Esophagus muscularis mucosa (tissue), 4 donors: Measurements from ENCODE around the gene MMS19. TPM values are rescaled to one million over a fixed set of nuclear protein-coding genes. Genes with fewer than 3 reads are reported as not detected.

Experiments used
- DNase-seq: peaks from one replicate; pipeline ENCODE4 v3.0.0-alpha.2; 2017; ENCODE audit errors: extremely low spot score
- H3K27ac ChIP-seq, 4 donors: fragments of 200-600 bp; sonication (generic); replicated peaks in 1 of 4; 1 replicate in 3 of 4; 2 replicates in 1 of 4; pipeline ENCODE4 v1.5.1; 2016 to 2019; ENCODE audit warnings: mild to moderate bottlenecking in 1 of 4
- H3K27me3 ChIP-seq, 4 donors: fragments of 200-600 bp; sonication (generic); one replicate each; pipeline versions ENCODE4 v1.5.1 to v1.6.0; 2016 to 2019
- H3K36me3 ChIP-seq, 4 donors: fragments of 200-600 bp; sonication (generic); one replicate each; pipeline ENCODE4 v1.5.1; 2016 to 2019
- H3K4me1 ChIP-seq, 4 donors: fragments of 200-600 bp; sonication (generic); one replicate each; pipeline ENCODE4 v1.5.1; 2016 to 2019
- H3K4me3 ChIP-seq, 4 donors: fragments of 200-600 bp; sonication (generic); 1 replicate in 2 of 4; 2 replicates in 2 of 4; pipeline ENCODE4 v1.5.1; 2016 to 2019; ENCODE audit warnings: mild to moderate bottlenecking in 4 of 4, moderate library complexity in 1 of 4
- H3K9me3 ChIP-seq, 4 donors: fragments of 200-600 bp; sonication (generic); 1 replicate in 3 of 4; 2 replicates in 1 of 4; pipeline ENCODE4 v1.5.1; 2016 to 2019
- EP300 ChIP-seq: sonication (generic); formaldehyde crosslinking; IDR thresholded peaks from one replicate; pipeline ENCODE4 v1.6.1; 2017; ENCODE audit warnings: antibody characterized with exemption
- POLR2A ChIP-seq: fragments of 450-650 bp; IDR thresholded peaks from one replicate; pipeline ENCODE4 v1.6.1; 2017; ENCODE audit warnings: antibody characterized with exemption, moderate library complexity, mild to moderate bottlenecking, low read depth
- POLR2AphosphoS5 ChIP-seq, 2 donors: sonication (generic); formaldehyde crosslinking; IDR thresholded peaks; one replicate each; pipeline ENCODE4 v1.6.1; 2017; ENCODE audit warnings: antibody characterized with exemption in 2 of 2
- WGBS: methylation state at CpG from one replicate; pipeline ENCODE4 v1.1.5; 2018; 5-methylcytosine and 5-hydroxymethylcytosine counted together
- intact Hi-C: fragments of 100-400 bp; cut with DNase I; formaldehyde crosslinking; loops from one replicate; pipeline ENCODE4 v1.15.1; 2023
- total RNA-seq, 4 donors: library from RNA; depleted of rRNA; stranded (reverse); fragments of >200 nt; gene quantifications; one replicate each; pipeline versions ENCODE4 v1.1.0 to v1.2.1, GENCODE V29; 2016
- TF ChIP-seq, protein P1 (sequence below), 3 experiments: fragments of 200-600 bp in 2 of 3; fragments of 450-650 bp in 1 of 3; sonication (generic) in 2 of 3; IDR thresholded peaks; one replicate each; pipeline ENCODE4 v1.5.1; 2017 to 2019; ENCODE audit warnings: antibody characterized with exemption in 3 of 3, mild to moderate bottlenecking in 2 of 3, moderate library complexity in 1 of 3

The MMS19 gene
- total RNA-seq, 4 donors from 2014 or later = 46.9 to 51.4 (median 48.6) TPM

DNA sequence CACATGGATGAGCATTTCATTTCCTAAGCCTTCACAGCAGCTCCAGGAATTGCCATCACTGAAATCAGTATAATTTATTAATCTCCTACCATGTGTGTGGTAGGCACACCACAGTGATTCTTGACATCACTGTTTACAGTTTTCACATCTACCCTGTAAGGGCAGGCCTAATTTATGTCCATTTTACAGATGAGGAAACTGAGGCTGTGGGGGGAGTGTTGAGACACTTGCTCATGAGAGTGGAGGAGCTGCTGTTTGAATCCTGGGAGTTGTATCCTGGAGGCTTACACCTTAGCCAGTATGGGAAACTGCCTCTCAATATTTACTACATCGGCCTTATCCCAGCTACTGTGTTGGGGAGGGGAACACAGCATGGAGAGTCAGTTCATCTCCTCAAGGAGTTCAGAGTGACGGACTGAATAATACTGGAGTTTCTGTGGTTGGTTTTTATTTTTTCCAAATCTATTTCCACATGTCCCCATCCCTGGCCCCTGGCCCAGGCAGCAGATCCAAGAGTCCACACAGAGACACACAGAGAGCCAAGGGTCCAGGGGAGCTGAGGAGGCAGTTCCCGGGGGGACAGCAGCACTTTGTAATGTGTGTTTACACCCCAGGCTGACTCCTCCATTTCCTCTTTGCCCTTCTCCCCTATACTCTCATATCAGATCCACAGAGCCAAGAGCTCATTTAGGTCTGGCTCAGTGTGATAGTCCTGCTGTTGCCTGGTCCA is 13.7 kb upstream of the MMS19 start:
- 75% methylated on average over 3 of the region's 3 CpGs for WGBS
- Histone ChIP-seq H3K4me1 (peaks cover 7 to 19% (median 13%) of the 10 kb centered on the region in 4 donors), H3K27ac (no peak overlapping the region), H3K27me3 (no peaks in the 10 kb centered on the region), H3K9me3 (no peaks in the 10 kb centered on the region), H3K36me3 (no peaks in the 10 kb centered on the region), H3K4me3 (no peak overlapping the region)
- intact Hi-C loops = no loop called here
- DNase-seq = no peak
- no peak for TF ChIP-seq POLR2AphosphoS5 (IDR thresholded peaks at IDR 0.05)
- TF ChIP-seq, protein P1, sequence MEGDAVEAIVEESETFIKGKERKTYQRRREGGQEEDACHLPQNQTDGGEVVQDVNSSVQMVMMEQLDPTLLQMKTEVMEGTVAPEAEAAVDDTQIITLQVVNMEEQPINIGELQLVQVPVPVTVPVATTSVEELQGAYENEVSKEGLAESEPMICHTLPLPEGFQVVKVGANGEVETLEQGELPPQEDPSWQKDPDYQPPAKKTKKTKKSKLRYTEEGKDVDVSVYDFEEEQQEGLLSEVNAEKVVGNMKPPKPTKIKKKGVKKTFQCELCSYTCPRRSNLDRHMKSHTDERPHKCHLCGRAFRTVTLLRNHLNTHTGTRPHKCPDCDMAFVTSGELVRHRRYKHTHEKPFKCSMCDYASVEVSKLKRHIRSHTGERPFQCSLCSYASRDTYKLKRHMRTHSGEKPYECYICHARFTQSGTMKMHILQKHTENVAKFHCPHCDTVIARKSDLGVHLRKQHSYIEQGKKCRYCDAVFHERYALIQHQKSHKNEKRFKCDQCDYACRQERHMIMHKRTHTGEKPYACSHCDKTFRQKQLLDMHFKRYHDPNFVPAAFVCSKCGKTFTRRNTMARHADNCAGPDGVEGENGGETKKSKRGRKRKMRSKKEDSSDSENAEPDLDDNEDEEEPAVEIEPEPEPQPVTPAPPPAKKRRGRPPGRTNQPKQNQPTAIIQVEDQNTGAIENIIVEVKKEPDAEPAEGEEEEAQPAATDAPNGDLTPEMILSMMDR (IDR thresholded peaks at IDR 0.05) = no peak
- TF ChIP-seq POLR2A = no peak
- no peak for TF ChIP-seq EP300

DNA sequence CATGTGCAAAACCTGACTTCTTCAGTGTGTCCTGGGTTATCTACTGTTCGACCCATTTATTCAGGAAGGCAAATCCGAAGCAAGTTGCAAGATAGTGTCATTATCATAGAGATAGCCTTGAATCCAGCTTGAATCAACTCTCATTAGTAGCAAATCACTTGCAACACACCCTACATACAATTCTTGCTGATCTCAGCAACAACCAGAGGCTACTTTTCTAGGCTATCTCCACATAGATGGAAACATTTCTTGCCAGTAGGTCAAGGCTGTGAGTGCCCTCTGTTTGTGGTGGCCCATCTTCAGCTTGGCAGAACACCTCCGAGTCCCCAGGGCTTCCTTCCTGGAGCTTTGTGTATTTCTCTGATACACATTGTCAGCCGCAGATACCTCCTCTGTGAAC is 12.5 kb upstream of the MMS19 start:
- no peaks in the 10 kb centered on the region for H3K36me3 ChIP-seq
- no peaks in the 10 kb centered on the region for H3K27me3 ChIP-seq
- TF ChIP-seq POLR2A (no peak), EP300 (no peak)
- H3K4me3 ChIP-seq = no peak overlapping the region
- intact Hi-C loops = no loop called here
- H3K27ac ChIP-seq = no peak overlapping the region
- 98% methylated on average over 4 of the region's 4 CpGs for WGBS
- no peak for DNase-seq
- peaks cover 7 to 16% (median 13%) of the 10 kb centered on the region in 4 donors for H3K4me1 ChIP-seq
- H3K9me3 ChIP-seq = no peaks in the 10 kb centered on the region

DNA sequence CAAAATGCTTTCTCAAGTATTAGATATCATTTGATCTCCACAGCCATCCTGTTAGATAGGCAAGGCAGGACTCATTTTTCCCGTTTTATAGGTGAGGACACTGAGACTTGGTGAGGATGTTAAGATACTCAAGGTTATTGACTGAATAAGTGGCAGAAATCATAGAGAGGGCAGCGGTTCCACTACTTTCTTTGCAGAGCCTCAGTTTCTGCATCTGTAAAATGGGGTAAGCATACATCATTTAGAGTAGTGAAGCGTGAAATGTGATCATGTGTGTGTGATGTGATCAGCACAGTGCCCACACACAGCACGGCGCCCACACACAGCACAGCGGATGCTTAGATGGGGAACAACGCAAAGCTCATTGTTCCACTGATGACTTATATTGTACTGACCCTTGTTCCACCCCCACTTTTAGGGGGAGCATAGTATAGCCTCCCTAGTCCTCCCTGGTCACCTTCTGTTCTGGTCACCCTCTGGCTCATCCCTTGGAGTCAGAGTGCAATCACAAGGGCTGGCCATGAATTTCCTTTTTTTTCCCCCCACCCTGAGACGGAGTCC is 11.0 kb upstream of the MMS19 start:
- H3K4me1 ChIP-seq = peaks cover 7 to 16% (median 13%) of the 10 kb centered on the region in 4 donors
- no peaks in the 10 kb centered on the region for H3K27me3 ChIP-seq
- H3K27ac ChIP-seq = no peak overlapping the region
- no peaks in the 10 kb centered on the region for H3K9me3 ChIP-seq
- intact Hi-C loops = no loop called here
- no peaks in the 10 kb centered on the region for H3K36me3 ChIP-seq
- no peak for DNase-seq
- TF ChIP-seq POLR2AphosphoS5 (IDR thresholded peaks at IDR 0.05) = no peak
- TF ChIP-seq, protein P1 (IDR thresholded peaks at IDR 0.05) = no peak
- TF ChIP-seq EP300 = no peak
- TF ChIP-seq POLR2A = no peak
- no peak overlapping the region for H3K4me3 ChIP-seq
- 97% methylated on average over 8 of the region's 8 CpGs for WGBS

DNA sequence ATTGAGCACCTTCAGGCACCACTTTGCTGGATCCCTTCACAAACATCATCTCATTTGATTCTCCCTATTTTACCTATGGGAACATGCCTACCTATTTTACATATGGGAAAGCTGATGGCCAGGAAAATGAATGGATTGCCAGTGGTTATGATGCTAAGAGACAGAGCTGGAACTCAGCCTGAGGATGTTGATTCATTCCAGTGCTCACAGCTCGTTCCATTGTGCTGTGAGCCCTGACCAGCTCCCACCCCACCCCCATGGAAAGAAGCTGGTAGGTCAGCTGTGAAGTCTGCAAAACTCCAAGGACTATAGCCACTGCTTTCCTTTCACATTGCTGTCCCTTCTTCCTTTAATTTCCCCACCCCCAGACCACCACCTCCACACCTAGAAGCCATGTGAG is 10.1 kb upstream of the MMS19 start:
- Histone ChIP-seq H3K36me3 (no peaks in the 10 kb centered on the region), H3K4me1 (peaks cover 10 to 16% (median 13%) of the 10 kb centered on the region in 4 donors), H3K27me3 (no peaks in the 10 kb centered on the region), H3K9me3 (no peaks in the 10 kb centered on the region), H3K27ac (no peak overlapping the region), H3K4me3 (no peak overlapping the region)
- 36% methylated on average over 1 of the region's 1 CpG for WGBS
- intact Hi-C loops = no loop called here
- TF ChIP-seq POLR2A (no peak), POLR2AphosphoS5 (IDR thresholded peaks at IDR 0.05) (no peak), EP300 (no peak)
- TF ChIP-seq, protein P1 (IDR thresholded peaks at IDR 0.05) = no peak
- DNase-seq = no peak

DNA sequence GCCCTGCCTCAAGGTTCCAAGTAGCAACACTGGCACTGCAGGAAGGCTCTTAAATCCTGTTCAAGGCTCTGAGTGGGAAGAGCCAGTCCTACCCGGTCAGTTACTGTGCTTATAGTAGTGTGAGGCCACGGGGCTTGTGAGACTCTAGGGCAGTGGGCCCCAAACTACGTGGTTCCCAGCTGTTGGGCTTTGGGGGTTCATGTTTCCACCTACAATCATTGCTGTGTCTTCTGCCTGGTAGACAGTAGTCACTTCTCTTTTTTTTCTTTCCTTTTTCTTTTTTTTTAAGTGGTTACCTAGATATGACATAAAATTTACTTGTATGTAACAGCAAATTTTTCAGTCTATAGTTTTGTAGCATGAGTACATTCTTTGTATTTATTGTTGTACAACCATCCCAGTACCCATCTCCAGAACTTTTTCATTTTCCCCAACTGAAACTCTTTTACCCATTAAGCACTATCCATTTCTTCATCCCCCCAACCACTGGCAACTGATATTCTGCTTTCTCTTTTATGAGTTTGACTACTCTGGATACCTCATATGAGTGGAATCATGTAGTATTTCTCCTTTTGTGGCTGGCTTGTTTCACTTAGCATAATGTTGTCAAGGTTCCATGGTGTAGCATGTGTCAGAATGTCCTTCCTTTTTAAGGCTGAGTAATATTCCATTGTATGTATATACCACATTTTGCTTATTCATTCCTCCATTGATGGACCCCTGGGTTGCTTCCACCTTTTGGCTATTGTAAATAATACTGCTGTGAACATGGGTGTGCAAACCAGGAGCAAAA is 8.2 kb upstream of the MMS19 start:
- no peaks in the 10 kb centered on the region for H3K27me3 ChIP-seq
- intact Hi-C loops = no loop called here
- no peak overlapping the region for H3K4me3 ChIP-seq
- no peaks in the 10 kb centered on the region for H3K9me3 ChIP-seq
- DNase-seq = no peak
- TF ChIP-seq POLR2A = no peak
- TF ChIP-seq, protein P1 (IDR thresholded peaks at IDR 0.05) = no peak
- TF ChIP-seq EP300 = no peak
- 89% methylated on average over 3 of the region's 3 CpGs for WGBS
- no peak overlapping the region for H3K27ac ChIP-seq
- H3K36me3 ChIP-seq = no peaks in the 10 kb centered on the region
- peaks cover 0 to 9% (median 1%) of the 10 kb centered on the region in 4 donors for H3K4me1 ChIP-seq
